Measurements from ENCODE around the gene CYP4F22. TPM values are rescaled to one million over a fixed set of nuclear protein-coding genes. Genes with fewer than 3 reads are reported as not detected.

CYP4F22 gene
- total RNA-seq, 1 experiment from 2014 or later: 4.9 TPM

- Histone ChIP-seq H3K27me3 (ENCODE audit: insufficient read depth, low read length) (no peaks in the 10 kb centered on the region), H2AFZ (ENCODE audit: low read depth, low read length, poor library complexity, severe bottlenecking) (no peak overlapping the region), H3K36me3 (ENCODE audit: control insufficient read depth in 1 of 2, insufficient read depth in 2 of 2, low read length in 2 of 2) (no peaks in the 10 kb centered on the region), H4K20me1 (ENCODE audit: insufficient read depth) (no peaks in the 10 kb centered on the region), H3K9me3 (ENCODE audit: control insufficient read depth in 1 of 2, insufficient read depth in 1 of 2, low read depth in 1 of 2, low read length in 2 of 2) (no peaks in the 10 kb centered on the region), H3K4me2 (ENCODE audit: low read length) (no peak overlapping the region), H3K27ac (ENCODE audit: low read depth, low read length) (no peak overlapping the region), H3K9me2 (ENCODE audit: insufficient read depth) (no peaks in the 10 kb centered on the region), H3K4me1 (ENCODE audit: control insufficient read depth in 1 of 2, insufficient read depth in 2 of 2, low read length in 2 of 2) (peaks cover 3 to 14% of the 10 kb centered on the region in 2 experiments), H3K79me2 (ENCODE audit: insufficient read depth, low read length) (no peaks in the 10 kb centered on the region), H3K4me3 (replicated peaks in 1 of 2; ENCODE audit: low read depth in 1 of 2, low read length in 2 of 2) (no peak overlapping the region), H3K9ac (ENCODE audit: low read length) (no peak overlapping the region)
- BruUV-seq (replicated peaks): no TSS peak
- DNase-seq (ENCODE audit: low read depth, low spot score) (no peak), ATAC-seq (no peak)
- TF ChIP-seq POLR2AphosphoS5 (IDR thresholded peaks at IDR 0.05; ENCODE audit: low read depth, low read length) (no peak), RAD21 (IDR thresholded peaks at IDR 0.05; ENCODE audit: low read depth) (no peak), YY1 (IDR thresholded peaks at IDR 0.05; ENCODE audit: extremely low read depth, insufficient replicate concordance, low read depth, low read length) (no peak), ATF3 (IDR thresholded peaks at IDR 0.05) (no peak), TCF7L2 (IDR thresholded peaks at IDR 0.05; ENCODE audit: borderline replicate concordance, extremely low read depth, insufficient read depth, insufficient read length) (no peak), SP1 (IDR thresholded peaks at IDR 0.05; ENCODE audit: low read depth) (no peak), CEBPB (IDR thresholded peaks at IDR 0.05; ENCODE audit: low read depth) (no peak), ZFX (IDR thresholded peaks at IDR 0.05) (no peak)
- TF ChIP-seq, protein P1, sequence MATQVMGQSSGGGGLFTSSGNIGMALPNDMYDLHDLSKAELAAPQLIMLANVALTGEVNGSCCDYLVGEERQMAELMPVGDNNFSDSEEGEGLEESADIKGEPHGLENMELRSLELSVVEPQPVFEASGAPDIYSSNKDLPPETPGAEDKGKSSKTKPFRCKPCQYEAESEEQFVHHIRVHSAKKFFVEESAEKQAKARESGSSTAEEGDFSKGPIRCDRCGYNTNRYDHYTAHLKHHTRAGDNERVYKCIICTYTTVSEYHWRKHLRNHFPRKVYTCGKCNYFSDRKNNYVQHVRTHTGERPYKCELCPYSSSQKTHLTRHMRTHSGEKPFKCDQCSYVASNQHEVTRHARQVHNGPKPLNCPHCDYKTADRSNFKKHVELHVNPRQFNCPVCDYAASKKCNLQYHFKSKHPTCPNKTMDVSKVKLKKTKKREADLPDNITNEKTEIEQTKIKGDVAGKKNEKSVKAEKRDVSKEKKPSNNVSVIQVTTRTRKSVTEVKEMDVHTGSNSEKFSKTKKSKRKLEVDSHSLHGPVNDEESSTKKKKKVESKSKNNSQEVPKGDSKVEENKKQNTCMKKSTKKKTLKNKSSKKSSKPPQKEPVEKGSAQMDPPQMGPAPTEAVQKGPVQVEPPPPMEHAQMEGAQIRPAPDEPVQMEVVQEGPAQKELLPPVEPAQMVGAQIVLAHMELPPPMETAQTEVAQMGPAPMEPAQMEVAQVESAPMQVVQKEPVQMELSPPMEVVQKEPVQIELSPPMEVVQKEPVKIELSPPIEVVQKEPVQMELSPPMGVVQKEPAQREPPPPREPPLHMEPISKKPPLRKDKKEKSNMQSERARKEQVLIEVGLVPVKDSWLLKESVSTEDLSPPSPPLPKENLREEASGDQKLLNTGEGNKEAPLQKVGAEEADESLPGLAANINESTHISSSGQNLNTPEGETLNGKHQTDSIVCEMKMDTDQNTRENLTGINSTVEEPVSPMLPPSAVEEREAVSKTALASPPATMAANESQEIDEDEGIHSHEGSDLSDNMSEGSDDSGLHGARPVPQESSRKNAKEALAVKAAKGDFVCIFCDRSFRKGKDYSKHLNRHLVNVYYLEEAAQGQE (IDR thresholded peaks at IDR 0.05; ENCODE audit: low read depth): no peak
- ChIA-PET POLR2A (no interaction called here), CTCF (no interaction called here), RAD21 (ENCODE audit: low non-redundant PET in 1 of 2, low total read pairs in 2 of 2, uncharacterized antibody in 2 of 2, unreplicated experiment in 2 of 2) (no interaction called here)
- intact Hi-C loops (cut with micrococcal nuclease): no loop called here
Observed at GRCh38 chr19:15527705-15528104, 19.4 kb downstream of the CYP4F22 start.

Measured in HCT116 (cell line).